ENCODE data around the gene SP6. TPM values are rescaled to one million over a fixed set of nuclear protein-coding genes. Genes with fewer than 3 reads are reported as not detected.
A peak's percentile ranks its signal among the peaks of the same experiment; 100 is the strongest.

SP6 gene
- total RNA-seq, 1 donor = under 0.01 TPM

DNA sequence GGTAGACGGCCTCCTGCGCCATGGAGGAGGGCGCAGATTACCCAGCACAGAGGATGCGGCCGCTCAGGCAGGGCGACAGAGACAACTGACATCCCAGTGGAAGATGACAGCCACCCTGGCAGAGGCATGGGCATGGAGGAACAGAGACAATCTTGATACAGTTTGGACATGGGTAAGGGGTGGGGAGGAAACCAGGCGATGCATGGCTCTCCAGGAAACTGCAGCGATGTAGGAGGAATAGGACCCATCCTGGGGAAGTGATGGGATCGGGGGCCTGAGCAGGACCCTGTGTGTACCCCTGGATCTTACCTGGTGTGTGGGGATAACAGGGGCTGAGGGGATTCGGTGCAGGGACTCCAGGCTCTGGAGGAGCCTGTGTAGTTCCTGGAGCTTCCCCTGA is 34.0 kb downstream of the SP6 start:
- Histone ChIP-seq H3K79me2 (ENCODE audit: insufficient read depth, low read length) (no peaks in the 10 kb centered on the region), H3K36me3 (ENCODE audit: insufficient read depth, low read length) (peaks cover 7% of the 10 kb centered on the region), H4K20me1 (ENCODE audit: insufficient read depth, low read length) (peaks cover 3% of the 10 kb centered on the region), H2AFZ (ENCODE audit: low read length) (no peak overlapping the region), H3K4me2 (ENCODE audit: insufficient read depth, low read length) (no peak overlapping the region), H3K4me1 (ENCODE audit: insufficient read depth, low read length) (peaks cover 14% of the 10 kb centered on the region), H3K9me3 (ENCODE audit: low read depth, low read length) (no peaks in the 10 kb centered on the region), H3K4me3 (ENCODE audit: insufficient read depth, low read length) (no peak overlapping the region), H3K27ac (ENCODE audit: low read depth, low read length) (no peak overlapping the region), H3K27me3 (ENCODE audit: insufficient read depth, low read length) (no peaks in the 10 kb centered on the region)
- DNase-seq (ENCODE audit: insufficient read length, low spot score, missing footprints) = peak; percentile 51
- TF ChIP-seq, protein P1, sequence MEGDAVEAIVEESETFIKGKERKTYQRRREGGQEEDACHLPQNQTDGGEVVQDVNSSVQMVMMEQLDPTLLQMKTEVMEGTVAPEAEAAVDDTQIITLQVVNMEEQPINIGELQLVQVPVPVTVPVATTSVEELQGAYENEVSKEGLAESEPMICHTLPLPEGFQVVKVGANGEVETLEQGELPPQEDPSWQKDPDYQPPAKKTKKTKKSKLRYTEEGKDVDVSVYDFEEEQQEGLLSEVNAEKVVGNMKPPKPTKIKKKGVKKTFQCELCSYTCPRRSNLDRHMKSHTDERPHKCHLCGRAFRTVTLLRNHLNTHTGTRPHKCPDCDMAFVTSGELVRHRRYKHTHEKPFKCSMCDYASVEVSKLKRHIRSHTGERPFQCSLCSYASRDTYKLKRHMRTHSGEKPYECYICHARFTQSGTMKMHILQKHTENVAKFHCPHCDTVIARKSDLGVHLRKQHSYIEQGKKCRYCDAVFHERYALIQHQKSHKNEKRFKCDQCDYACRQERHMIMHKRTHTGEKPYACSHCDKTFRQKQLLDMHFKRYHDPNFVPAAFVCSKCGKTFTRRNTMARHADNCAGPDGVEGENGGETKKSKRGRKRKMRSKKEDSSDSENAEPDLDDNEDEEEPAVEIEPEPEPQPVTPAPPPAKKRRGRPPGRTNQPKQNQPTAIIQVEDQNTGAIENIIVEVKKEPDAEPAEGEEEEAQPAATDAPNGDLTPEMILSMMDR (IDR thresholded peaks at IDR 0.05; ENCODE audit: extremely low read depth, low read depth, low read length) = no peak

DNA sequence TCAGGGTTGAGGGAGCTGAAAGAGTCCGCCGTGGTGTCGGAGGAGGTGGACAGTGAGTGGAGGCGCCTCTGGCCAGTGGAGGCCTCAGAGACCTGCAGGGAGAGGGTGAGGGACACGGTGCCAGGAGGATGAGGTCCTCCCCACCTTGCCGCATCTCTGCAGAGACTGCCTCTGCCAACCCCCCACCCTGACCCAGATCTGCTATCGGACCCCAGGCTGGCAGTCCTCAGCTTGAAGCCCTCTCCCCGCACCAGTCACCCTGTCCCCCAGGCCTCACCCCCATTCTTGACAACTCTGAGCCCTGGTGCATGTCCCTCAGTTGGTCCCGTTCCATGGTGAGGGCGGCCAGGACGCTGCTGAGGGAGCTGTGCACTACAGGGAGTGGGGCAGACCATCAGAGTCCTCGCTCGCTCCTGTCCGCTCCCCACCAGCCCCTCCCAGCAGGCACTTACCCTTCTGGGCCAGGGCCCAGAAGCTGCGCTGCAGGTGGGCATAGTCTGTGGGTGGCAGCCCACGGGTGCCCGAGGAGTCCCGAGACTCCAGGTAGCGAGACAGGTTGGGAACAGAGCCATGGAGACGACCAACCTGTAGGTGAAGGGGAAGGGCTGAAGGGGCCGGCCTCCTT is 34.7 kb downstream of the SP6 start:
- H3K36me3 ChIP-seq (ENCODE audit: insufficient read depth, low read length) = peaks cover 7% of the 10 kb centered on the region
- DNase-seq (ENCODE audit: insufficient read length, low spot score, missing footprints) = peak; percentile 72
- H3K79me2 ChIP-seq (ENCODE audit: insufficient read depth, low read length) = no peaks in the 10 kb centered on the region
- H3K27me3 ChIP-seq (ENCODE audit: insufficient read depth, low read length) = no peaks in the 10 kb centered on the region
- no peak overlapping the region for H3K27ac ChIP-seq (ENCODE audit: low read depth, low read length)
- H3K4me3 ChIP-seq (ENCODE audit: insufficient read depth, low read length) = no peak overlapping the region
- H2AFZ ChIP-seq (ENCODE audit: low read length) = no peak overlapping the region
- TF ChIP-seq, protein P1 (IDR thresholded peaks at IDR 0.05; ENCODE audit: extremely low read depth, low read depth, low read length) = no peak
- no peak overlapping the region for H3K4me2 ChIP-seq (ENCODE audit: insufficient read depth, low read length)
- H3K4me1 ChIP-seq (ENCODE audit: insufficient read depth, low read length) = peaks cover 6% of the 10 kb centered on the region
- peaks cover 7% of the 10 kb centered on the region for H4K20me1 ChIP-seq (ENCODE audit: insufficient read depth, low read length)
- no peaks in the 10 kb centered on the region for H3K9me3 ChIP-seq (ENCODE audit: low read depth, low read length)

DNA sequence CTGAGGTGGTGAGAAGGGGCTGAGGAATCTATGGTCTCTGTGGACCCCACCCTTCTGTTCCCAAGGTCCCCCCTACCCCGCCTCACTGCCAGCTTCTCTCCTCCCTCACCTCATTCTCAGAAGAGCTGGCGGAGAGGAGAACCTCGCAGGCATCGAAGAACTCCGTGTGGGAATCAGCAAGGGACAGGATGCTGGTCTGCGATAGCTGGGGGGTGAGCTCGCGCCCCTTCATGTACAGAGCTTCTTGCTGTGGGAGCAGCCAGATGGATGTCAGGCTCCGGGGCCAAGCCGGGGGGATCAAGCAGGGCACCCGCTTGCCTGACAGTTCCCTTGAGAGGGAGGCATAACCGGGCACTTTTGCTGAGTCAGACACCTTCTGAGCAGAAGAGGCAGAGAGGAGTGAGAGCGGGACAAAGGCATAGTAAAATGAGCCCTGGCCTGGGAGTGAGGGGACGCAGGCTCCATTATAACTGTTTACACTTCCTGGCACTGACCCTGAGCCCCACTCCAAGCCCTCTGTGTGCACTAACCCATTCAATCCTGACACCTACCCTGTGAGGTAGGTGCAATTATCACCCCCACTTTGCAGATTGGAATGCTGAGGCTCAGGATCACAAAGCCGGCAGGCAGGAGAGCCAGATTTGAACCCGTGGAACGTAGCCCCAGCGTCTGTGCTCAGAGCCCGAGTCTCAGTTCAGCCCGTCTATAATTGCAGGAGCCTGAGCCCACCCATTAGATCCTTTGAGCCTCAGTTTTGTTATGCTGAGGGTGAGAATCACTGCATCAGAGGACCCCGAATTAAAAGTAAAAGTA is 35.7 kb downstream of the SP6 start:
- peaks cover 7% of the 10 kb centered on the region for H3K36me3 ChIP-seq (ENCODE audit: insufficient read depth, low read length)

More for the DNA sequence above, 35.7 kb downstream of the SP6 start:
- TF ChIP-seq, protein P1 (IDR thresholded peaks at IDR 0.05; ENCODE audit: extremely low read depth, low read depth, low read length) = no peak
- no peak overlapping the region for H3K4me2 ChIP-seq (ENCODE audit: insufficient read depth, low read length)
- no peak for DNase-seq (ENCODE audit: insufficient read length, low spot score, missing footprints)
- H3K4me1 ChIP-seq (ENCODE audit: insufficient read depth, low read length) = peaks cover 6% of the 10 kb centered on the region
- no peak overlapping the region for H3K4me3 ChIP-seq (ENCODE audit: insufficient read depth, low read length)
- no peak overlapping the region for H3K27ac ChIP-seq (ENCODE audit: low read depth, low read length)
- no peaks in the 10 kb centered on the region for H3K27me3 ChIP-seq (ENCODE audit: insufficient read depth, low read length)
- no peaks in the 10 kb centered on the region for H3K79me2 ChIP-seq (ENCODE audit: insufficient read depth, low read length)
- H4K20me1 ChIP-seq (ENCODE audit: insufficient read depth, low read length) = peaks cover 16% of the 10 kb centered on the region
- H2AFZ ChIP-seq (ENCODE audit: low read length) = no peak overlapping the region
- H3K9me3 ChIP-seq (ENCODE audit: low read depth, low read length) = no peaks in the 10 kb centered on the region

Measured in osteoblast (primary cell).